Measurements from ENCODE around the gene KIF3A.

The KIF3A gene

DNA sequence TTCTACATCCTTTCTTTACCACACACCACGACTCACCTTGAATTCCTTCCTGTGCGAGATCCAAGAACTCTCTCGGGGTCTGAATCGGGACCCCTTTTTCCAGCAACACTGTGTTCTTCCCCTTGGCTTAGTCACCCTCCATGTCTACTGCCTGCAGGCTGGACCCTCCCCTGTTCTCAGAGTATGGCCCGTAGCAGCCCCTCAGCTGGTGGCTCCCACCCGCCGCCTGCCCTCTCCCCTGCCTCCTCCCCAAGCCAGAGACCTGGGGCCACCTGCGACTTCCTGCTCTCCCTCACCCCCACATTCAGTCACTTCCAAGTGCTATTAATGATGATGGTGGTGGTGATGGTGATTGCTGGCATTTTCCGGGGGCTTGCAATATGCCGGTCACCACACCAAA lies 70.0 kb downstream of the KIF3A start:
- DNase-seq (ENCODE audit: insufficient read length, low spot score) (no peak), FAIRE-seq (no peak)
- TF ChIP-seq POLR2A (IDR thresholded peaks at IDR 0.05; ENCODE audit: low read depth, low read length), result no peak

DNA sequence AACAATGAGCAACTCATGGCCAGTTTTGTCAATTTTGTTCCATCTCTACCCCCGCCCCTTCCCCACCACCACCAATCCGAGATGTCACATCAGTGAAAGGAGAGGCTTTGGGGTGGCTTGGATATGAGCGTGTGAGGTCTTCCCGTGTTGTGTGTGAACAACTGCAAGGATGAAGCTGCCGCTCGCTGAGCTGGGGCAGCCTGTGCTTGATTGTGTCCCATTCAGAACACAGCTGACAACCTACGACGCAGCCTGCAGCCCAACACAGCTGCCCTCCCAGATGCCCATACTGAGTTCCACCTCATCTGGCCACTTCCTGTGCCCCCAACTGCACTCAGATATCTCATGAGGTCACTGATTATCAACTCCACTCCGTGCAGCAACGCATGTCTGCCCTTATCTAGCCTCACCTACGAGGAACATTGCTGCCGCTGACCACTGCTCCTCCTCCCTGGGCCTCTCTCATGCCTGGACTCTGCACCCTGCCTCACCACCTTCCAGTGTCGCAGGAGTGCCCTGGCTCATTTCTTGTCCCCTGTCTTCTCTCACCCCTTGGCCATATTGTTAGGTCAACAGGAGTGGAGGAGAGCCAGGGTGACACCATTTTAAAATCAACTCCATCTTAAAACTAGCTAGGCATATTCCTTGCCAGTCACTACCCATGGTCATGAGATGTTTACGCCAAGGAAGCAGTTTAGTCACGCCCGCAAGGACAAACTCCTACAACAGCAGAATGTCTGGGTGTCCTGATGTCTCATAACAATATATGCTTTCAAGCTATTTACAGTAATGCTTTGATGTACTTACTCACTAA lies 70.8 kb downstream of the KIF3A start:
- FAIRE-seq, result no peak
- TF ChIP-seq POLR2A (IDR thresholded peaks at IDR 0.05; ENCODE audit: low read depth, low read length), result no peak
- DNase-seq (ENCODE audit: insufficient read length, low spot score), result no peak

GRCh38 chr5:132665574-132666080 lies 71.7 kb downstream of the KIF3A start:
- no peak for TF ChIP-seq POLR2A (IDR thresholded peaks at IDR 0.05; ENCODE audit: low read depth, low read length)
- DNase-seq (ENCODE audit: insufficient read length, low spot score) (no peak), FAIRE-seq (no peak)

DNA sequence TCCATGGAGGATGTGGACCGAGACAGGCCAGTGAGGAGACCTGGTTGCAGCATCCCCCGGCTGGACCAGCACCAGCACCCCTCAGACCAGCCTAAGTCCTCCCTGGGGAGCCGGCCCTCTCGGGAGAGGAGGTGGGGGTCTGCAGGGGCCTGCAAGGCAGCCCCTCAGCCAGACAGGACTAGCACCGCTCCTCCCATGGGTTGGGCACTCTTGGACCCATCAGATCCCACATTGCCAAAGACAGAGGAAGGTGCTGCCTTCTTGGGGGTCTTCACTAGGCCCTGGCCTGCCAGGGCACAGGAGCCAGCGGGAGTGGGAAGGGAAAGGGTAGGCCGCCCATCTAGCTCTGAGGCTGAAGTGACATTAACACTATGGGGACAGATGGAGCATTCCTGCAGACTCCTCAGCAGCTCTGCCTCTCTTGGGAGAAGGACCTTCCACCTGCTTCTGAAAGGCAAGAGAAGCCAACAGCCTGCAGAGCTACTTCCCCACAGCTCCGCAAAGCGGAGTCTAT lies 72.6 kb downstream of the KIF3A start:
- TF ChIP-seq POLR2A (IDR thresholded peaks at IDR 0.05; ENCODE audit: low read depth, low read length), result no peak
- FAIRE-seq (no peak), DNase-seq (ENCODE audit: insufficient read length, low spot score) (no peak)

DNA sequence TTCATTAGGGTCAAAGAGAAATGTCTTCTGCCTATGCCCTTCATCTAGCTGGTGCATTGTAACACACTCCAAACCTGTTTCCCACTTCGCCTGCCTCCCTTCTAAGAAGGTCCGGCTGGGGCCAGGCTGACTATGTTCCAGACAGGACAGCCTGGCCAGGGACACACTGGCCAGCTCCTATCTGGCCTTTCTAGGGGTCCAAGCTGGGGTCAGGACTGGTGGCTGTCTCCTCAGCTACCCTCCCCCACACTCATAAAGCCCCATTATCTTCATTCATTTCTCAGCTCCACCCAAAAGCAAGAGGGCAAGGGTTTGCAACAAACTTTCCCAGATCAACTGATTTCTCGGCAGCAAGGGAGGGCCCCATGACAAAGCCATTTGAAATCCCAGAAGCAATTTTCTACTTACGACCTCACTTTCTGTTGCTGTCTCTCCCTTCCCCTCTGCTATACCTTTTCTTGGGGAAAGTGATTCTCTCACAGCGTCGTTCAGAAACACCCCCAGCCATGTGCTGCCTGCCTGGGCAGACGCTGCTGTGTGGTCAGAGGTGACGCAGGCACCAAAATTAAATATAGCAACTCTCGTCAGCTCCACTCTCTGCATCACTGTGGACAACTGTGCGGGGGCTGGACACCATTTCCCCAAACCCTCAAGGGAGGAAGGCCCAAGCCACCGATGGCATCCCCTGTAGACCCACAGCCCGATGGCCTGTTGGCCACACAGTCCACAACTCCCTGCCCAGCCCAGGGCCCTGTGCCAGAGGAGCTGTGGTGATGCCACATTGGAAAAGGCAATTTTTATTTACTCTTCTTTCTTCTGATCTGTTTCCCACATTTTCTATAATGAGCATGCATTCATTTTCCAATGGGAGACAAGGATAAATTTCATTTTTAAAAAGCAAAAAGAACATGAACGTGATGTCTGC lies 73.3 kb downstream of the KIF3A start:
- no peak for TF ChIP-seq POLR2A (IDR thresholded peaks at IDR 0.05; ENCODE audit: low read depth, low read length)
- no peak for DNase-seq (ENCODE audit: insufficient read length, low spot score)
- FAIRE-seq, result no peak

DNA sequence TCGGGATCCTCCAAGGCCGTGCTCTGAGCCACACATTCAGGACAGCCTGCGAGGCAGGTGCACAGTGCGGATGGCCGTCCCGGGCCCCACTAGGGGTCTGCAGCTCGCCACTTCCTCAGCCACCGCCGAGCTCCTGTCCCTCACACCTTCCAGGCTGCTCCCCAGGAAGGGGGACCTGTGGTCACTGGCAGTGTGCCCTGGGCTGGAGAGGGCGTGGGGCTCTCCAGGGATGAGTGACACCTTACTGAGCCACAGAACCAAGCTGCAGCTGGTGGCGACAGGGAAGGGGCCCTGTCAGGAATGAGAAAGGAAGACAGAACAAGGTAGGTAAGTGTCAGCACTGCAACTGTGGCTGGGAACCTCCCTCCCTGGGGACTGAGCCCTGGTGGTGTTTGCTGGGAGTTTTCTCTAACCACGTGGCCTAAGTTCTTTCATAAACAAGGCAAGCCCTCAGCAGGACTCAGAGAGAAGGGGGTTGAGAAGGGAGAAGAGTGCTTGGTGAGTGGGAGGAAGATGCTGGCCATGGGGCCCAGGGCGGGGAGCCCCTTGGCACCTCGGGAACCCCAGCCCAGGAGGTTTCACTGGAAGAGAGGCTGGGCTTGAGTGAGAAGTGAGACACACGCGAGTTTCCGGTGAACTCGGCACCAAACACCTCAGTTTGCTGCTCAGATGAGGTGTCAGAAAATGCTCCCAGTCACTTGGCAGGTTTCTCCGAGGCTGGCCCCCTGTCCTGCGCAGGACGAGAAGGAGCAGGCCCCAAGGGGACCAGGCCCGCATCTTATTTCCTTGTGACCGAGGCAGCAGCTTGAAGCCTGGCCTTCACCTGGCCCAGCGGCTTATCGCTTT lies 74.2 kb downstream of the KIF3A start:
- no peak for FAIRE-seq
- no peak for TF ChIP-seq POLR2A (IDR thresholded peaks at IDR 0.05; ENCODE audit: low read depth, low read length)
- no peak for DNase-seq (ENCODE audit: insufficient read length, low spot score)

- no peak for TF ChIP-seq POLR2A (IDR thresholded peaks at IDR 0.05; ENCODE audit: low read depth, low read length)
- no peak for FAIRE-seq
- no peak for DNase-seq (ENCODE audit: insufficient read length, low spot score)
Measured at GRCh38 chr5:132662004-132662401, 75.3 kb downstream of the KIF3A start.

GRCh38 chr5:132661231-132662003 lies 75.9 kb downstream of the KIF3A start:
- FAIRE-seq, result no peak
- TF ChIP-seq POLR2A (IDR thresholded peaks at IDR 0.05; ENCODE audit: low read depth, low read length), result no peak

GRCh38 chr5:132659598-132660493 lies 77.5 kb downstream of the KIF3A start:
- no peak for TF ChIP-seq POLR2A (IDR thresholded peaks at IDR 0.05; ENCODE audit: low read depth, low read length)
- FAIRE-seq, result no peak
- no peak for DNase-seq (ENCODE audit: insufficient read length, low spot score)

More at GRCh38 chr5:132661231-132662003, 75.9 kb downstream of the KIF3A start:
- no peak for DNase-seq (ENCODE audit: insufficient read length, low spot score)

DNA sequence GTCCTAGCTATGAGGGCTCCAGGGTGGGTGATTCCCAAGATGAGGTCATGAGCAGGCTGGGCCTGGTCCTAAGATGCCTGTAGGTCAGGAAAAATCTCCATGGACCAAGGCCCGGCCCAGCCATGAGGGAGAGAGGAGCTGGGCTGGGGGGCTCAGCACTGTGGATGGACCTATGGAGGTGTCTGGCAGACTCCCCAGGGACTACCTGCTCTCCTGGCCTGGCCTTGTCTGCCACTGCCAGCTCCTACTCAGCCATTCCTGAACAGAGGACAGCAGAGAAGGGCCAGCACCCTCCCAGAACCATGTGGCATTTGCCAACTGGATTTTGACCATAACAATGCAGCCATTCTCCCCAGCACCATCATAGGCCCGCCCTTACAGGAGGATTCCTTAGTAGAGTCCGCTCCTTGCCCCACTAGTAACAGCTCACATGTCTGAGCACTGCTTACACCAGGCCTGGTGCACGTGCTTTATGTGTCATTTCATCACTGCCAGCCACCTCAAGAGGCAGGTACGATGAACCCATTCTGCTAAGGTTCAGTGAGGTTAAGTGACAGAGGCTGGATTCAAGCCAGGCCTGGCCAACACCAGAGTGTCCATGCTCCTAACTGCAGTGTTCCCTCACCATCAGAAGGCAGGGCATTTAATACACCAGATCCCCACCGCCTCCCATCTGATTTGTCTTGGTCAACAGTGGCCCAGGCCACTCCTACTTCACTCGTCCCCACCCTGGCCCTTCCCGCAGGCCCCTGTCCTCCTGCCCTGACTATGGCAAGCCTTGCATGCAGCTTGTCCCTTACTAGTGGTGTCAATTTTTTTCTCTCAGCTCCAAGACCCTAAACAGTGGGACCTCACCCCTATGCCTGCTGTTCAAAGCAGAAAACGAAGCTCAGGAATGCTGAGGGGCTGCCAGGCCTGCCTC lies 78.7 kb downstream of the KIF3A start:
- DNase-seq (ENCODE audit: insufficient read length, low spot score) (no peak), FAIRE-seq (no peak)
- no peak for TF ChIP-seq POLR2A (IDR thresholded peaks at IDR 0.05; ENCODE audit: low read depth, low read length)
